Fibroblast of pulmonary artery (primary cell): ENCODE results near the gene PTPN7.

ENCODE experiments used
- DNase-seq: peaks from one replicate; pipeline ENCODE4 v3.0.0-alpha.2; 2010; ENCODE audit warnings: low read depth
- H3K4me3 ChIP-seq: replicated peaks from 2 replicates; pipeline ENCODE4 v1.5.1; 2011; ENCODE audit warnings: low read depth, mild to moderate bottlenecking, control low read depth, low read length, moderate library complexity
- TF ChIP-seq, protein P1 (sequence below): IDR thresholded peaks from 2 replicates; pipeline ENCODE4 v1.5.1; 2011; ENCODE audit warnings: mild to moderate bottlenecking, control low read depth, low read length, inconsistent platforms; ENCODE audit errors: missing control alignments

Gene PTPN7

DNA sequence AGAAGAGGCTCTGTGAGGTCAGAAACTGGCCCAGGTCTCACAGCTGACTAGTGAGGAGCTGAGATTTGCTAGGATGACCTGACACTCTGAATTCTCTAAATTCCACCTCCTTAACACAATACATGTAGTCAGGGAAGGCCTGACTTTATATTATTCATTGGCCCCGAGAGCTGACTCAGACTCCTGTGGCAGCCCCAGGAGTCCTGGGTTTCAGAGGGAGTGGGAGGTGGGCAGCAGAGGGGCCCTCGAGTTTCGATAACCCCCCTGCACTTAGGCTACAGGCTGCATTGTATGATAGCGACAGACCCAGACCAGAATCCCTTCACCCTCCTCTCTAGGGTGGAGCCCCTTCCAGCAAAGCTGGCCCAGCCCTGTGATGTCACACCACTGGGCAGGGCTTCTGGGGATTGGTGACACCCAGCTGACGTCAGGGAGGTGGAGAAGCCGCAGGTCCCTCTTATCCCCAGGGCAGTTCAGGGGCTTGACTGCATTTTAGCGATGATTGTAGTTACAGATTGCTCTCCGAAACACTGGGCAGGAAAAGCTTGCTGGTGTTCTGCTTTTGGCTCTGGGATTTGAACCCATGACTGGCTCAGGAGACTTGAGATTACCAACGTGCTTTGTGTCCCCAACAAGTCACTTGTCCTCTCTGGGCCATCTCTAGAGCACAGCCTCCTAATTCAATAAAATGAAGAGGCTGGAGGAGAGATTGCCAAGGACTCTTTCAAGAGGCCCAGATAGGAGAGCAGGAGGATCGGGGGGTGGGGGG is 54.6 kb downstream of the PTPN7 start:
- TF ChIP-seq, protein P1, sequence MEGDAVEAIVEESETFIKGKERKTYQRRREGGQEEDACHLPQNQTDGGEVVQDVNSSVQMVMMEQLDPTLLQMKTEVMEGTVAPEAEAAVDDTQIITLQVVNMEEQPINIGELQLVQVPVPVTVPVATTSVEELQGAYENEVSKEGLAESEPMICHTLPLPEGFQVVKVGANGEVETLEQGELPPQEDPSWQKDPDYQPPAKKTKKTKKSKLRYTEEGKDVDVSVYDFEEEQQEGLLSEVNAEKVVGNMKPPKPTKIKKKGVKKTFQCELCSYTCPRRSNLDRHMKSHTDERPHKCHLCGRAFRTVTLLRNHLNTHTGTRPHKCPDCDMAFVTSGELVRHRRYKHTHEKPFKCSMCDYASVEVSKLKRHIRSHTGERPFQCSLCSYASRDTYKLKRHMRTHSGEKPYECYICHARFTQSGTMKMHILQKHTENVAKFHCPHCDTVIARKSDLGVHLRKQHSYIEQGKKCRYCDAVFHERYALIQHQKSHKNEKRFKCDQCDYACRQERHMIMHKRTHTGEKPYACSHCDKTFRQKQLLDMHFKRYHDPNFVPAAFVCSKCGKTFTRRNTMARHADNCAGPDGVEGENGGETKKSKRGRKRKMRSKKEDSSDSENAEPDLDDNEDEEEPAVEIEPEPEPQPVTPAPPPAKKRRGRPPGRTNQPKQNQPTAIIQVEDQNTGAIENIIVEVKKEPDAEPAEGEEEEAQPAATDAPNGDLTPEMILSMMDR = no peak
- peak; percentile 32 for DNase-seq
- no peak overlapping the region for H3K4me3 ChIP-seq

GRCh38 chr1:202104073-202104472 is 56.3 kb downstream of the PTPN7 start:
- no peak for DNase-seq

DNA sequence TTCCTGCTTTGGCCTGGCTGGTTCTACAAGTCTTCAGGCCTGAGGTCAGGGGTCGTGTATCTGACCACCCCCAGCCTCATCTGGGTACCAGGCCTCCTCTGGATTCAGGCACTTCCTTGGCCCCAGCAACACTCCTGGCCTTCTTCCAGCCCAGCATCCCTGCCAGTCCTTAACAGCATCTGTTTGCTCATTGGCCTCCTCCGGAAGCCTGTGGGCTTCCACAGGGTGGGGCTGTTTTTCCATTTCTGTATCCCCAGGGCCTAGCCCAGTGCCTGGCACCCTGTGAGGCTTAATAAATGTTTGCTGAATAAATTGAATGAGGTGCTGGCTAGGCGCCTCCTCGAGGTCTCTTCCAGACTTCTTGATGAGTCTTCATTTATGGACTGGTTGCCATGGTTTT is 59.2 kb downstream of the PTPN7 start:
- DNase-seq = no peak

More at GRCh38 chr1:202104073-202104472, 56.3 kb downstream of the PTPN7 start:
- TF ChIP-seq, protein P1 = no peak
- H3K4me3 ChIP-seq = no peak overlapping the region

More for the DNA sequence above, 59.2 kb downstream of the PTPN7 start:
- TF ChIP-seq, protein P1 = no peak
- no peak overlapping the region for H3K4me3 ChIP-seq
